H9 (cell line): ENCODE results near the gene ZNF821. TPM values are rescaled to one million over a fixed set of nuclear protein-coding genes. Genes with fewer than 3 reads are reported as not detected.

ENCODE experiments used
- DNase-seq: peaks from one replicate; pipeline ENCODE4 v3.0.0-alpha.2; 2017
- H2AFZ ChIP-seq: one replicate; pipeline ENCODE4 v1.6.1; 2013; ENCODE audit warnings: mild to moderate bottlenecking, low read length, control low read depth, moderate library complexity
- H2AK5ac ChIP-seq: 2 replicates; pipeline ENCODE4 v1.6.1; 2013; ENCODE audit warnings: low read length, control low read depth, mixed read lengths; ENCODE audit not compliant: insufficient read length
- H2BK120ac ChIP-seq: one replicate; pipeline ENCODE4 v1.6.1; 2013; ENCODE audit warnings: low read depth, mild to moderate bottlenecking, low read length, control low read depth, inconsistent platforms; ENCODE audit not compliant: poor library complexity, severe bottlenecking
- H2BK12ac ChIP-seq: 2 replicates; pipeline ENCODE4 v1.6.1; 2013; ENCODE audit warnings: low read length, control low read depth, mixed read lengths, low read depth; ENCODE audit not compliant: insufficient read length
- H2BK15ac ChIP-seq: 2 replicates; pipeline ENCODE4 v1.6.1; 2013; ENCODE audit warnings: low read depth, low read length, control low read depth
- H2BK20ac ChIP-seq: one replicate; pipeline ENCODE4 v1.6.1; 2013; ENCODE audit warnings: low read depth, mild to moderate bottlenecking, low read length, control low read depth, inconsistent platforms; ENCODE audit not compliant: poor library complexity, severe bottlenecking
- H2BK5ac ChIP-seq: 2 replicates; pipeline ENCODE4 v1.6.1; 2013; ENCODE audit warnings: low read length, control low read depth, mixed read lengths; ENCODE audit not compliant: insufficient read length
- H3K14ac ChIP-seq: 2 replicates; pipeline ENCODE4 v1.6.1; 2013; ENCODE audit warnings: low read length, control low read depth; ENCODE audit not compliant: insufficient read depth
- H3K18ac ChIP-seq: 2 replicates; pipeline ENCODE4 v1.6.1; 2013; ENCODE audit warnings: low read depth, mild to moderate bottlenecking, mixed read lengths, low read length, control low read depth; ENCODE audit not compliant: insufficient read length
- H3K23ac ChIP-seq: 2 replicates; pipeline ENCODE4 v1.6.1; 2013; ENCODE audit warnings: low read length, control low read depth, mixed read lengths, low read depth; ENCODE audit not compliant: insufficient read length
- H3K23me2 ChIP-seq: 2 replicates; pipeline ENCODE4 v1.6.1; 2013; ENCODE audit warnings: low read depth, mild to moderate bottlenecking, mixed read lengths, low read length, control low read depth; ENCODE audit not compliant: insufficient read length, poor library complexity, severe bottlenecking
- H3K27ac ChIP-seq: 2 replicates; pipeline ENCODE4 v1.5.1; 2013; ENCODE audit warnings: low read length, control low read depth, mixed read lengths, low read depth; ENCODE audit not compliant: insufficient read length
- H3K27me3 ChIP-seq: 2 replicates; pipeline ENCODE4 v1.6.1; 2013; ENCODE audit warnings: low read length, control low read depth, inconsistent platforms; ENCODE audit not compliant: insufficient read depth
- H3K4ac ChIP-seq: 2 replicates; pipeline ENCODE4 v1.6.1; 2013; ENCODE audit warnings: low read depth, mild to moderate bottlenecking, control low read depth, inconsistent platforms, low read length, moderate library complexity
- H3K4me1 ChIP-seq: 2 replicates; pipeline ENCODE4 v1.6.1; 2013; ENCODE audit warnings: low read length, control low read depth, inconsistent platforms; ENCODE audit not compliant: insufficient read depth
- H3K4me2 ChIP-seq: 2 replicates; pipeline ENCODE4 v1.6.1; 2013; ENCODE audit warnings: low read length, control low read depth, mixed read lengths; ENCODE audit not compliant: insufficient read length, insufficient read depth
- H3K56ac ChIP-seq: 2 replicates; pipeline ENCODE4 v1.6.1; 2013; ENCODE audit warnings: low read depth, mild to moderate bottlenecking, mixed read lengths, low read length, control low read depth; ENCODE audit not compliant: insufficient read length
- H3K79me1 ChIP-seq: 2 replicates; pipeline ENCODE4 v1.6.1; 2013; ENCODE audit warnings: low read depth, mild to moderate bottlenecking, moderate library complexity, low read length, control low read depth, inconsistent platforms; ENCODE audit not compliant: insufficient read depth, poor library complexity, severe bottlenecking
- H3K79me2 ChIP-seq: 2 replicates; pipeline ENCODE4 v1.6.1; 2013; ENCODE audit warnings: low read length, control low read depth, inconsistent platforms; ENCODE audit not compliant: insufficient read depth
- H3K9ac ChIP-seq: 2 replicates; pipeline ENCODE4 v1.6.1; 2013; ENCODE audit warnings: low read length, control low read depth, mixed read lengths; ENCODE audit not compliant: insufficient read length; ENCODE audit errors: extremely low read depth
- H3K9me3 ChIP-seq: one replicate; pipeline ENCODE4 v1.6.1; 2013; ENCODE audit warnings: low read depth, low read length, inconsistent platforms; ENCODE audit not compliant: control insufficient read depth
- H3T11ph ChIP-seq: one replicate; pipeline ENCODE4 v1.6.1; 2013; ENCODE audit warnings: mild to moderate bottlenecking, low read length, control low read depth, inconsistent platforms
- H4K20me1 ChIP-seq: one replicate; pipeline ENCODE4 v1.6.1; 2013; ENCODE audit not compliant: control insufficient read depth, insufficient read length, insufficient read depth
- H4K5ac ChIP-seq: 2 replicates; pipeline ENCODE4 v1.6.1; 2013; ENCODE audit warnings: low read depth, mild to moderate bottlenecking, mixed read lengths, low read length, control low read depth; ENCODE audit not compliant: insufficient read length
- H4K8ac ChIP-seq: replicated peaks from 2 replicates; pipeline ENCODE4 v1.6.1; 2013; ENCODE audit warnings: low read length, control low read depth, mixed read lengths, low read depth; ENCODE audit not compliant: insufficient read length
- H4K91ac ChIP-seq: 2 replicates; pipeline ENCODE4 v1.6.1; 2013; ENCODE audit warnings: low read depth, mild to moderate bottlenecking, moderate library complexity, mixed read lengths, low read length, control low read depth; ENCODE audit not compliant: insufficient read length
- H3K27ac Mint-ChIP-seq, 3 experiments: 2 replicates in 2 of 3; 3 replicates in 1 of 3; pipeline ENCODE4 v1.8.0; 2020 to 2021; ENCODE audit warnings: mixed read lengths in 3 of 3, mild to moderate bottlenecking in 1 of 3, moderate library complexity in 1 of 3
- H3K27me3 Mint-ChIP-seq: 2 replicates; pipeline ENCODE4 v1.8.0; 2021; ENCODE audit warnings: low read depth, mild to moderate bottlenecking, moderate library complexity, mixed read lengths
- H3K36me3 Mint-ChIP-seq, 3 experiments: 2 replicates in 2 of 3; 3 replicates in 1 of 3; pipeline ENCODE4 v1.8.0; 2020 to 2021; ENCODE audit warnings: low read depth in 3 of 3, mixed read lengths in 3 of 3; ENCODE audit not compliant: insufficient read depth in 1 of 3
- H3K4me1 Mint-ChIP-seq, 2 experiments: 2 replicates each; pipeline ENCODE4 v1.8.0; 2020; ENCODE audit warnings: mixed read lengths in 2 of 2
- H3K4me3 Mint-ChIP-seq, 2 experiments: 2 replicates in 1 of 2; 3 replicates in 1 of 2; pipeline ENCODE4 v1.8.0; 2020 to 2021; ENCODE audit warnings: mild to moderate bottlenecking in 2 of 2, mixed read lengths in 2 of 2, moderate library complexity in 1 of 2
- H3K9me3 Mint-ChIP-seq, 2 experiments: 2 replicates in 1 of 2; 3 replicates in 1 of 2; pipeline ENCODE4 v1.8.0; 2020; ENCODE audit warnings: mild to moderate bottlenecking in 2 of 2, mixed read lengths in 2 of 2, moderate library complexity in 1 of 2
- CTCF ChIP-seq: fragments of 200-600 bp; sonication (generic); conservative IDR thresholded peaks from 3 replicates; pipeline ENCODE4 v1.8.0; 2021; ENCODE audit warnings: antibody characterized with exemption, mild to moderate bottlenecking
- WGBS: extraction: QIAGEN DNeasy Blood & Tissue Kit; methylation state at CpG from one replicate; pipeline ENCODE4 v1.1.7; 2013; ENCODE audit warnings: missing lambda C conversion rate, low lambda C conversion rate, mixed read lengths; ENCODE audit not compliant: insufficient read length; ENCODE audit errors: extremely low coverage; 5-methylcytosine and 5-hydroxymethylcytosine counted together
- total RNA-seq: library from RNA; stranded (reverse); gene quantifications from 2 replicates; pipeline ENCODE4 v1.2.1, GENCODE V29; 2021

Gene ZNF821
- total RNA-seq, 1 experiment from 2014 or later: 12.5 TPM

- no peak overlapping the region for H3T11ph ChIP-seq
- H3K4me1 ChIP-seq: peaks cover 3% of the 10 kb centered on the region; the same call in 1 of the 2 replicates
- Mint-ChIP-seq H3K4me3 (no peak overlapping the region), H3K27ac (no peak overlapping the region), H3K36me3 (peaks cover 16 to 50% (median 41%) of the 10 kb centered on the region in 3 experiments; a peak in 6 of 7 replicates), H3K9me3 (no peaks in the 10 kb centered on the region), H3K4me1 (peaks cover 8 to 13% of the 10 kb centered on the region in 2 experiments), H3K27me3 (no peaks in the 10 kb centered on the region; the same call in 1 of the 2 replicates)
- H4K5ac ChIP-seq: no peak overlapping the region
- H3K27ac ChIP-seq: no peak overlapping the region
- H2BK20ac ChIP-seq: no peak overlapping the region
- no peak overlapping the region for H2BK120ac ChIP-seq
- H2BK15ac ChIP-seq: no peak overlapping the region
- peaks cover 5% of the 10 kb centered on the region for H3K23me2 ChIP-seq
- H3K4ac ChIP-seq: no peak overlapping the region
- H2AFZ ChIP-seq: no peak overlapping the region
- H3K9me3 ChIP-seq: no peaks in the 10 kb centered on the region
- H4K8ac ChIP-seq: no peak overlapping the region
- WGBS: no CpG with 5 or more reads among the region's 6 CpGs
- H3K23ac ChIP-seq: no peak overlapping the region
- H2BK5ac ChIP-seq: no peak overlapping the region
- no peak overlapping the region for H3K18ac ChIP-seq
- no peak overlapping the region for H3K4me2 ChIP-seq
- H2BK12ac ChIP-seq: no peak overlapping the region
- no peaks in the 10 kb centered on the region for H3K27me3 ChIP-seq
- TF ChIP-seq CTCF: no peak
- H3K9ac ChIP-seq: no peak overlapping the region
- no peak for DNase-seq
- H4K91ac ChIP-seq: no peak overlapping the region
- H2AK5ac ChIP-seq: no peak overlapping the region
- no peak overlapping the region for H3K14ac ChIP-seq
- H3K79me2 ChIP-seq: peaks cover 12% of the 10 kb centered on the region; the same call in 1 of the 2 replicates
- no peaks in the 10 kb centered on the region for H3K79me1 ChIP-seq
- no peaks in the 10 kb centered on the region for H4K20me1 ChIP-seq
- no peak overlapping the region for H3K56ac ChIP-seq
Measured at GRCh38 chr16:71848622-71849021, 35.4 kb downstream of the ZNF821 start.
